ENCODE results near the gene CD8B2.
"Not testable (repeated sequence)": the region's sequence is repeated elsewhere in the genome, so short reads cannot be mapped to it uniquely, and the experiment has no call there.

Gene CD8B2

DNA sequence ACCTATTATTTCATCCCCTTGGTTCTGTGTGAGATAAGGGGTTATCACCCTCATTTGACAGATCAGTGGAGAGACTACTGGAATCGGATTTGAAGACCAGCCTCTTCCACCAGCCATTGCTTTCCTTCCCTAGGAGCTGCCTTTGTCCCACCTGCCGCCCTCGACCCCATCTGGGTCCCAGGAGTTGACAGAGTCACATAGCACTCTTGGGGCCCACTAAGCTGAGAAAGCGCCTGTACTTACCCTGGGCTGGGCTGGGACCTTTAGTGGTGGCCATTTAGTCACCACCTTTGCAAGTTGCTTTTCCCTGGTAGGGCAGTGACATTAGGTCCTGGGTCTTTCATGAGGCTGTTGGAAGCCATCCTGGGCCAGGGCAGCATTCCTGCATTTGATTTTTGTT lies 17.6 kb downstream of the CD8B2 start:
- H2AFZ ChIP-seq (ENCODE audit: low read length); H3K27ac ChIP-seq (ENCODE audit: low read length); H3K4me3 ChIP-seq (ENCODE audit: low read length); H4K20me1 ChIP-seq (ENCODE audit: insufficient read depth, low read length); DNase-seq; H3K36me3 ChIP-seq (replicated peaks; ENCODE audit: insufficient read depth, low read length); H3K4me1 ChIP-seq (ENCODE audit: low read length); H3K4me2 ChIP-seq (ENCODE audit: low read depth, low read length); H3F3A ChIP-seq (ENCODE audit: insufficient read depth, low read length); H3K9me2 ChIP-seq (replicated peaks; ENCODE audit: insufficient read depth, low read length); H3K9ac ChIP-seq (ENCODE audit: low read length); H3K9me3 ChIP-seq (replicated peaks; ENCODE audit: insufficient read depth, low read length); H3K27me3 ChIP-seq (replicated peaks; ENCODE audit: insufficient read depth, low read length); H3K79me2 ChIP-seq (ENCODE audit: low read length): not testable (repeated sequence)

- DNase-seq; H3K9me2 ChIP-seq (replicated peaks; ENCODE audit: insufficient read depth, low read length); H3K9me3 ChIP-seq (replicated peaks; ENCODE audit: insufficient read depth, low read length); H3K4me2 ChIP-seq (ENCODE audit: low read depth, low read length); H2AFZ ChIP-seq (ENCODE audit: low read length); H3K27me3 ChIP-seq (replicated peaks; ENCODE audit: insufficient read depth, low read length); H3K27ac ChIP-seq (ENCODE audit: low read length); H4K20me1 ChIP-seq (ENCODE audit: insufficient read depth, low read length); H3K4me3 ChIP-seq (ENCODE audit: low read length); H3K4me1 ChIP-seq (ENCODE audit: low read length); H3K9ac ChIP-seq (ENCODE audit: low read length); H3F3A ChIP-seq (ENCODE audit: insufficient read depth, low read length); H3K36me3 ChIP-seq (replicated peaks; ENCODE audit: insufficient read depth, low read length); H3K79me2 ChIP-seq (ENCODE audit: low read length): not testable (repeated sequence)
Measured at GRCh38 chr2:106506002-106506687, 19.0 kb downstream of the CD8B2 start.

- not testable (repeated sequence) for H3K36me3 ChIP-seq (replicated peaks; ENCODE audit: insufficient read depth, low read length); H3K27me3 ChIP-seq (replicated peaks; ENCODE audit: insufficient read depth, low read length); H4K20me1 ChIP-seq (ENCODE audit: insufficient read depth, low read length); H3K4me2 ChIP-seq (ENCODE audit: low read depth, low read length); H3K79me2 ChIP-seq (ENCODE audit: low read length); H3K27ac ChIP-seq (ENCODE audit: low read length); H3K9me3 ChIP-seq (replicated peaks; ENCODE audit: insufficient read depth, low read length); H3K9ac ChIP-seq (ENCODE audit: low read length); H3F3A ChIP-seq (ENCODE audit: insufficient read depth, low read length); H3K4me3 ChIP-seq (ENCODE audit: low read length); H3K4me1 ChIP-seq (ENCODE audit: low read length); H3K9me2 ChIP-seq (replicated peaks; ENCODE audit: insufficient read depth, low read length); DNase-seq; H2AFZ ChIP-seq (ENCODE audit: low read length)
Measured at GRCh38 chr2:106508660-106509373, 21.7 kb downstream of the CD8B2 start.

DNA sequence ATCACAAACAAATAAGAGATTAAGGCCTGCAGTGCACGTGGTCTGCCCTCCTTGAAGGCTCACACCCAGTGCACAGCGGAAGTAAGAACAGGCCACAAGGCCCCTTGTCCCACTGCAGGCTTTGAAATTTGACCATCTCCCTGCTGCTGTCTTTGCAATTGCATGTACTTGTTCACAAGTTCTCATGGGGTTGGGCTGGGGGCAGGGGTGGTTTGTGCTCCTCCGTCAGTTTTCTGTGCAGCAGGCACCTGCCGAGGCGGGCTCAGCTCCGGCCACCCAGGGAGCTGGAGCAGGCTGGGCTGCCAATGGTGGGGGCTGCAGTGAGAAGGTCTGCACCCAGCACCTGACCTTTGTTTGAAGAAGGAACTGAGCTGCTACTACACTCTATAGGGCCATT lies 22.2 kb downstream of the CD8B2 start:
- not testable (repeated sequence) for H3F3A ChIP-seq (ENCODE audit: insufficient read depth, low read length); DNase-seq; H3K27me3 ChIP-seq (replicated peaks; ENCODE audit: insufficient read depth, low read length); H3K4me2 ChIP-seq (ENCODE audit: low read depth, low read length); H3K79me2 ChIP-seq (ENCODE audit: low read length); H3K4me3 ChIP-seq (ENCODE audit: low read length); H3K9ac ChIP-seq (ENCODE audit: low read length); H3K27ac ChIP-seq (ENCODE audit: low read length); H2AFZ ChIP-seq (ENCODE audit: low read length); H4K20me1 ChIP-seq (ENCODE audit: insufficient read depth, low read length); H3K9me2 ChIP-seq (replicated peaks; ENCODE audit: insufficient read depth, low read length); H3K36me3 ChIP-seq (replicated peaks; ENCODE audit: insufficient read depth, low read length); H3K9me3 ChIP-seq (replicated peaks; ENCODE audit: insufficient read depth, low read length); H3K4me1 ChIP-seq (ENCODE audit: low read length)

DNA sequence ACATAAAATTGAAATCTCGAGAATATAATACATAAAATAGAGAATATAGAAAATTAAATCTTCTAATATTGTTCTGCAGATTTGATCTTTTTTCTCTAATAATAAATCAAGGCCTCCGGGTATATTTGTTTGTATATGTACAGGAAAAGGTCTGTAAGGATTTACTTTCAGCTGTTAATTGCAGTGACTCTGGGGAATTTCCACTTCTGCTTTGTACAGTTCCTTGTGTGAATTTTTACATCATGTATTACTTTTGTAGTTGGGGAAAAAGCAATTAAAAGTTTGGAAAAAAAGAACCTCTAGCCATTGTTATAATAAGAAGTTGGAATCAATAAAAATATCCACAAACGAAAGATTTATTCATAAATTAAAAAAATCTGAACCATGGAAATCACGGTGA lies 23.6 kb downstream of the CD8B2 start:
- H3K4me1 ChIP-seq (ENCODE audit: low read length); H3K9ac ChIP-seq (ENCODE audit: low read length); H3F3A ChIP-seq (ENCODE audit: insufficient read depth, low read length); H3K9me2 ChIP-seq (replicated peaks; ENCODE audit: insufficient read depth, low read length); H3K27ac ChIP-seq (ENCODE audit: low read length); H3K79me2 ChIP-seq (ENCODE audit: low read length); H3K27me3 ChIP-seq (replicated peaks; ENCODE audit: insufficient read depth, low read length); H4K20me1 ChIP-seq (ENCODE audit: insufficient read depth, low read length); H3K9me3 ChIP-seq (replicated peaks; ENCODE audit: insufficient read depth, low read length); H3K4me3 ChIP-seq (ENCODE audit: low read length); DNase-seq; H3K4me2 ChIP-seq (ENCODE audit: low read depth, low read length); H2AFZ ChIP-seq (ENCODE audit: low read length); H3K36me3 ChIP-seq (replicated peaks; ENCODE audit: insufficient read depth, low read length): not testable (repeated sequence)

GRCh38 chr2:106511476-106511901 lies 24.3 kb downstream of the CD8B2 start:
- H3K27me3 ChIP-seq (replicated peaks; ENCODE audit: insufficient read depth, low read length); H3K36me3 ChIP-seq (replicated peaks; ENCODE audit: insufficient read depth, low read length); H3K4me1 ChIP-seq (ENCODE audit: low read length); H3F3A ChIP-seq (ENCODE audit: insufficient read depth, low read length); H4K20me1 ChIP-seq (ENCODE audit: insufficient read depth, low read length); H3K9me3 ChIP-seq (replicated peaks; ENCODE audit: insufficient read depth, low read length); H3K4me3 ChIP-seq (ENCODE audit: low read length); H3K9ac ChIP-seq (ENCODE audit: low read length); H3K9me2 ChIP-seq (replicated peaks; ENCODE audit: insufficient read depth, low read length); H2AFZ ChIP-seq (ENCODE audit: low read length); H3K79me2 ChIP-seq (ENCODE audit: low read length); DNase-seq; H3K27ac ChIP-seq (ENCODE audit: low read length); H3K4me2 ChIP-seq (ENCODE audit: low read depth, low read length): not testable (repeated sequence)

- not testable (repeated sequence) for H3K27ac ChIP-seq (ENCODE audit: low read length); H3K36me3 ChIP-seq (replicated peaks; ENCODE audit: insufficient read depth, low read length); H3K4me3 ChIP-seq (ENCODE audit: low read length); H3K27me3 ChIP-seq (replicated peaks; ENCODE audit: insufficient read depth, low read length); H3K4me2 ChIP-seq (ENCODE audit: low read depth, low read length); H3F3A ChIP-seq (ENCODE audit: insufficient read depth, low read length); H3K9ac ChIP-seq (ENCODE audit: low read length); H3K9me3 ChIP-seq (replicated peaks; ENCODE audit: insufficient read depth, low read length); H3K9me2 ChIP-seq (replicated peaks; ENCODE audit: insufficient read depth, low read length); H3K79me2 ChIP-seq (ENCODE audit: low read length); DNase-seq; H3K4me1 ChIP-seq (ENCODE audit: low read length); H2AFZ ChIP-seq (ENCODE audit: low read length); H4K20me1 ChIP-seq (ENCODE audit: insufficient read depth, low read length)
Measured at GRCh38 chr2:106511934-106512333, 24.8 kb downstream of the CD8B2 start.

- not testable (repeated sequence) for DNase-seq; H3K4me1 ChIP-seq (ENCODE audit: low read length); H3K27me3 ChIP-seq (replicated peaks; ENCODE audit: insufficient read depth, low read length); H3F3A ChIP-seq (ENCODE audit: insufficient read depth, low read length); H3K79me2 ChIP-seq (ENCODE audit: low read length); H2AFZ ChIP-seq (ENCODE audit: low read length); H3K27ac ChIP-seq (ENCODE audit: low read length); H3K9ac ChIP-seq (ENCODE audit: low read length); H3K9me3 ChIP-seq (replicated peaks; ENCODE audit: insufficient read depth, low read length); H3K4me2 ChIP-seq (ENCODE audit: low read depth, low read length); H3K9me2 ChIP-seq (replicated peaks; ENCODE audit: insufficient read depth, low read length); H3K36me3 ChIP-seq (replicated peaks; ENCODE audit: insufficient read depth, low read length); H3K4me3 ChIP-seq (ENCODE audit: low read length); H4K20me1 ChIP-seq (ENCODE audit: insufficient read depth, low read length)
Measured at GRCh38 chr2:106513391-106513790, 26.2 kb downstream of the CD8B2 start.

Data from MM.1S (cell line).